ENCODE data around the gene KAZN.

Gene KAZN

DNA sequence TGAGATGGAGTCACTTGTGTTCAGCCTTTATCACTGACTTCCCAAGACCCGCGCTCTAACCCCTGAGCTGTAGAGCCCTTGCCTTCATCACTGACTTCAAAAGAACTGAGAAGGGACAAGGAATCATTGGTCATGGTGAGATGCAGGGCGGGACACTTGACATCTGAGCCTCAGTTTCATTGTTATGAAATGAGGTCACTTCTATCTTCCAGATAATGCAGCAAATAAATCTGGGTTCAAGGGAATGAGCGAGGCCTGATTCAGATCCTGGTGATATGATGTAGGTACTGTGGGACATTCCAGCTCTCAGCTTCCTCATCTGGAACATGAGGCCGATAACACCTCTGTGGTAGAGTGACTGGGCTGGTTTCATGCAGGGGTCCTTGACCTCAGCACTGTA, 13.8 kb downstream of the KAZN start:
- no peak for DNase-seq (ENCODE audit: low read depth in 1 of 2, low spot score in 1 of 2)

DNA sequence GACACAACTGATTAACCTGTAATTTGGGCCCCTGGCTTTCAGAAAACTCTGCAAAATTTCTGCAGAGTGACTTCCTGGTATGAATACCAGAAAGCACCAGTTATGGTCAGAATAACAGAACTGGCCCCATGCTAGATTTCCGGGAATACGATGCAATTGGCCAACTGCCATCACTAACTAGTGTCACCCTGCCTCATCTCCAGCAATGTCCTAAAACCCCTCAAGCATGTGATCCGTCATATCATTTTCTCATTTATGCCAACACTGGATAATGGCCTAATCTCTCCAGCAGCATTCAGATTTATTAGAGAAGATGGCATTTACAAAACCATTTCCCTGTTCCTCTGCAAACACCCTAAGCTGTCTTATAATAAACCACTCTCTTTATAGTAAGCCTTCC, 15.4 kb downstream of the KAZN start:
- no peak for DNase-seq (ENCODE audit: low read depth in 1 of 2, low spot score in 1 of 2)

DNA sequence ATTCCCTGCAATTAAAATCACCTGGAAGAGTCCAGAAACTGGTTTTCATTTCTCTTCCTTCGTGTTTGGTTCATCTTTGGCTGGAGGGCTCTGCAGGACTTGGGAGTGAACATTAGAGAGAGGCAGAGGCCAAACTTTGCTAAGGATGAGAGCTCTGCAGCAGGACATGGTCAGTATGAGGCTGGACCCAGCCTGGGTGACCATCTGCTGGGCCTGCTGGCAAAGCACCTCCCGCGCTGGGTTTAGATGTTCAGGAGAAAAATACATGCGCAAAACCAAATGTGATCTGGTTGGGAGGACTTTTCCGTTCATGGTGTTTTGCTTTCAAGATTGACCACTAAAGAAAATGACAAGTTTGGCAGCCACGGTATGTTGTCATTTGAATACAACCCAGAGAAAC, 15.9 kb downstream of the KAZN start:
- no peak for DNase-seq (ENCODE audit: low read depth in 1 of 2, low spot score in 1 of 2)

DNA sequence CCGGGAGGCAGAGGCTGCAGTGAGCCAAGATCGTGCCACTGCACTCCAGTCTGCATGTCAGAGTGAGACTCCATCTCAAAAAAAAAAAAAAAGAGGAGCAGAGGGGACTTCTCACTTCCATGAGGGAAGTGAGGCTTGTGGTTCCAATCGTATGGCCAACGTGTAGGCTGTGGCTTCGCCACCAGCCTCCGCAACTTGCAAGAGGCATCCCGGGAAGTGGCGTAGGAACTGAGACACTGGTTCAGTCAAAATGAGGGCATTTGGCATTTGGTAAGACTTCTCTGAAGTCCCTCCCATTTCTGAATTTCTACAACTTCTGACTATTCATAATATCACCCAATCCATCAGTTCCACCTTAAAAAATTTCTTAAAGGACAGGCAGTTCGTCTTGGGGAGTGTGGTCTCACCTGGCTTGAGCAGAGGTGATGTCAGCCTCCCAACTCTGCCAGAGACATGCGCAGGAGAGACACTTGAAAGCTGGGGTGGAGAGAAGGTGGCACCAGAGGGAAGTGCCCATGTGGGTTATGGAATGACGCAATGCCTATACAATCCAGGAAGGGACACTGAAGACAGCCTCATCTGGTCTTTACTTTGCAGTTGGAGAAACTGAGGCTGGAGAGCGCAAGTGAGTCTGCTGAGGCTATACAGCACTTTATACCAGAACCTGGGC, 17.2 kb downstream of the KAZN start:
- DNase-seq (ENCODE audit: low read depth in 1 of 2, low spot score in 1 of 2): no peak

DNA sequence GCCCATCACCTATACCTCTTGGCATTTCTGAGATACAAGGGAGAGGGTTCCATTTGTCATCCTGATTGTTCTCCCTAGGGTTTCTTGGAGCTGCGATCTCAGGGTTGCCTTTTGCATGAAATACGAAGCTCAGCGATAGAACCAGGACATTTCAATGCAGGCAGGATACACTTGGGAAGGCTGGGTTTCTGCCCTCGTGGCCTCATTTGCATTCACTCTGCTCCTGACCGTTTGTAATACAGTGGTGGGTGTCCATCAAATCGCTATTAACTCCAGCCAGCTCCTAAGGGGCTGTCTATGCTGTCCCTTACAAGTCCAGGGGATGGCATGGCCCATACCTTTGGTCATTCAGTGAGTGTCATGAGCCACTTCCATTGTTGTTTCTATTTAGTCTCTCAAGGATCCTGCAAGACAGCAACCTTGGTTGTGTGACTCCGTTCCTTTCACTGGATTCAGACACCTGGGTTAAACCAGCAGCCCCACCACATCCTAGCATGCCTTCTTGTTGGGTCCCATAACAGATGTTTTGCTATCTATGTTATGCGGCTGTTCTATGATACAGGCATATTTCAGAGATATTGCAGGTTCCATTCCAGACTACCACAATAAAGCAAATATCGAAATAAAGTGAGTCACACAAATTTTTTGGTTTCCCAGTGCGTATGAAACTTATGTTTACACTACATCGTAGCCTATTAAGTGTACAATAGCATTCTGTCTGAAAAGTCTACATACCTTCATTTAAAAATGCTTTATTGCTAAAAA, 18.3 kb downstream of the KAZN start:
- DNase-seq (ENCODE audit: low read depth in 1 of 2, low spot score in 1 of 2): no peak

DNA sequence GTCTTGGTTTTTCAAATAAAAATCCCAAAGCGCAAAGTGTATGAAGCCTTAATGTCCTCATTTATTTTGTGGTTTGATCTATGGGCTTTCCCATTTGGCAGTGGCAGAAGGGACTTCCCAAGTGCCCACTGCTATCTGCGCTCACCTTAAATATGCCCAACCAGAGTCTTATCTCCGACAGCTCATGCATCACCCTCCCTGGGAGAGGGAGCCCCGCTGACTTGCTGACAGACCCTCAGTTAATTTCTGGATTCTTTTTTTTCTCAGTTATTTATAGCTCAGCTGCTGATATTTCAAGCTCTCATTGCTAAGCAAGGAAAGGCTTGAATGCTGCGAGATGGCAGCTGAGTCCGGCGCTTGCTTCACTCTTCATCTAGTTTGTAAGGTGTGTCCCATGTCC, 19.3 kb downstream of the KAZN start:
- DNase-seq (ENCODE audit: low read depth in 1 of 2, low spot score in 1 of 2): no peak

DNA sequence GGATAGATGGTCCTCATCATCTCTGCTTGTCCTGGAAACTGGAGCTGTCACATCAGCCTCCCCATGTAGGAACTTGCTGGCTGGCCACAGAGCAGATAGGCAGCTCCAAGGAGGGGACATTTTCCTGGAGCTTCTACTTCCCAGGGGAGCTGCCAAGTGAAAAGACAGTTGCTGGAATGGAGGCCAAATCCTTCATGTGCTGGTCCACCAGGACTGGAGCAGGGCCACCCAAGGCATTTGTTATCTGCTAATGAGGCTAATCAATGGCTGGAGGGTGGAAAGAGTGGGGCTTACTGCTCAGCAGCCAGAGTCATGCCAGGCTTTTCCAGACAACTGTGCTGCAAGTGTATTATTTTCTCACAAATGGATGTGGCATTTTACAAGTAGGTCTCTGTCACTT, 22.5 kb downstream of the KAZN start:
- no peak for DNase-seq (ENCODE audit: low read depth in 1 of 2, low spot score in 1 of 2)

DNA sequence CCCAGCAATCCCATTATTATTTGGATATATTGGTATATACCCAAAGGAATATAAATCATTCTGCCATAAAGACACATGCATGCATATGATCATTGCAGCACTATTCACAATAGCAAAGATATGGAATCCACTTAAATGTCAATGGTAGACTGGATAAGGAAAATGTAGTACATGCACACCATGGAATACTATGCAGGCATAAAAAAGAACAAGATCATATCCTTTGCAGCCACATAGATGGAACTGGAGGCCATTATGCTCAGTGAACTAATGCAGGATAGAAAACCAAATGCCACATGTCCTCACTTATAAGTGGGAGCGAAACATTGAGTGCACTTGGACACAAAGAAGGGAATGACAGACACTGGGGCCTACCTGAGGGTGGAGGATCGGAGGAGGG, 24.6 kb downstream of the KAZN start:
- DNase-seq (ENCODE audit: low read depth in 1 of 2, low spot score in 1 of 2): no peak

DNA sequence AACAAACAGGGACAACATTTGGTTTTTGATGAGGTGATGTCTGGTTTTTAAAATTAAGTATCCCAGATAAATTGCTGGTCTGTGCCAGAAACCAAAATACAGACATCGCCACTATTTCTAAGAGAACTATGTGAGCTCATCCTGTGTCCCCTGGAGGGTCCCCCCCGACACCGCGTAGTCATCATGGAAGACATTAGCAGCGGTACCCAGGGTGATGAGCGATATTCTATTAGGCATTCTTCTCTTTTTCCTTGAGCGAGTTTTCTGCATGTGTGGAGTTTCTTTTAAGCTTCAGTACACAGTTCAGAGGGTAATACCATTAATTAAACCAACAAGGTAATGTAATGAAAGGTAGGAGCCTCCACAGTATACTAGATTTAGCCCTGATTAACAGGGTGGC, 26.5 kb downstream of the KAZN start:
- no peak for DNase-seq (ENCODE audit: low read depth in 1 of 2, low spot score in 1 of 2)

DNA sequence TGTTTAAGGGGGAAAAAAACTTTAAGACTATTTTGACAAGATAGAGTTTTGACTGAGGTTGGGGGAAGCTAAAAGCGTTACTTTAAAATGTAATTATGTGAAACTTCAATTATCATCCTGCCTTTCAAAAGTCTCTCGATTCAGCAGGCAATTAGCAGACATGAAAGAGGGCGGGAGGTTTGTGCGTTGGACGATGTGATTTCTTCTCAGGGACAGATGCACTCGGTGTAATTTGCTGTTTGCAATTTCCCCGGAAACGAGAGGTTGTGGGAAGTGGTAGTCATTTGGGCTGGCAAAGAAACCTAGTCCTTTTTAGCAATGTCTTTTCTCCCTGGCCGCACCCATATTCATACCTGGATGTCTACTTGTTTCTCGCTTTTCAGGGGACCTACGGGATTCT, 27.1 kb downstream of the KAZN start:
- DNase-seq (ENCODE audit: low read depth in 1 of 2, low spot score in 1 of 2): no peak

DNA sequence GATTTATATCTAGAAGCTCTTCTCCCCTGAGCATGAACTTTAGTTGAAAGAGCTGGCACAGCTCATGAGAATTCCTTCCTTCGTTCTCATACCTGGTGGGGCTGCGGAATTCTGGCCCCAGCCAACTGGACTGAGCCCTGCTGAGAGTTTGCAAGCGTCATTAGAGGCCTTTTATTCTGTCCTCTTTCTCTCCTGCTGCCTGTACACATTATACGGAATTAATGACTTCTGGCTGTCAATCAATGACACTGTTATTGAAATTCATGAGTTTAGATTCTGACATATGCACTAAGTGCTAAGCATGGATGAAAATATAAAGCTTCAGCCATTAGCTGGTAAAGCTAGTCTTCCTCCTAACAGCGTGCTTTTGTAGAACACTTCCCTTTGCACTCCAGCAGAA, 27.5 kb downstream of the KAZN start:
- no peak for DNase-seq (ENCODE audit: low read depth in 1 of 2, low spot score in 1 of 2)

DNA sequence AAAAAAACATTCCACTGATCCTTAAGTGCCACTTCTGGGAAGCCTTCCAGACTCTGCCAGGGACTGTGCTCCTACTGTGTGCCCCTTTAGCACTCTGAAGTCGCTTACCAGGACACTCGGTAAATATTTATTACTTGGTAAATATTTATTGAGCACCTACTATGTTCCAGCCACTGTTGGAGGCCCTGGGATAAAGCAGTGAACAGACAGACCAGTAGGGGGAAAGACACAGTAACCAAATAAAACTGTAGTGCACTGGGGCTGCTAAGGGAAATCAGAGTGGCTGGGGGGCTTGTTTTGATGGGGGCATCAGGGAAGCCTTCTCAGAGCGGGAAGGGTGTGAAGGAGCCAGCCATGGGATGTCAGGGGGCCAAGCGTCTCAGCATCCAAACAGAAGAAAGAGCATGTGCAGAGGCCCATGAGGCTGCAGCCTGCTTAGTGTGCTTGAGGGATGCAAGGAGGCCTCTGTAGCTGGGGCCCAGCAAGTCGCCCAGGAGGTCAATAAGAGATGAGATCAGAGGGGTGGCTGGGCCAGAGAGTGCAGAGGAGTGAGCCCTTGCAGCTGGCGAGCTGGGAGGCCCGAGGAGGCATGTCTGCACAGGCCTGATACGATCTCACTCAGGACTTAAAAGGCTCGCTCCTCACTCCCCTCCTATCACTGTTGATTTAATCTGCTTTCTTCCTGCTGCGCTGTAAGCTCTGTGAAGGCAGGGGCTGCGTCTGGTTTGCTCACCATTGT, 28.6 kb downstream of the KAZN start:
- no peak for DNase-seq (ENCODE audit: low read depth in 1 of 2, low spot score in 1 of 2)

DNA sequence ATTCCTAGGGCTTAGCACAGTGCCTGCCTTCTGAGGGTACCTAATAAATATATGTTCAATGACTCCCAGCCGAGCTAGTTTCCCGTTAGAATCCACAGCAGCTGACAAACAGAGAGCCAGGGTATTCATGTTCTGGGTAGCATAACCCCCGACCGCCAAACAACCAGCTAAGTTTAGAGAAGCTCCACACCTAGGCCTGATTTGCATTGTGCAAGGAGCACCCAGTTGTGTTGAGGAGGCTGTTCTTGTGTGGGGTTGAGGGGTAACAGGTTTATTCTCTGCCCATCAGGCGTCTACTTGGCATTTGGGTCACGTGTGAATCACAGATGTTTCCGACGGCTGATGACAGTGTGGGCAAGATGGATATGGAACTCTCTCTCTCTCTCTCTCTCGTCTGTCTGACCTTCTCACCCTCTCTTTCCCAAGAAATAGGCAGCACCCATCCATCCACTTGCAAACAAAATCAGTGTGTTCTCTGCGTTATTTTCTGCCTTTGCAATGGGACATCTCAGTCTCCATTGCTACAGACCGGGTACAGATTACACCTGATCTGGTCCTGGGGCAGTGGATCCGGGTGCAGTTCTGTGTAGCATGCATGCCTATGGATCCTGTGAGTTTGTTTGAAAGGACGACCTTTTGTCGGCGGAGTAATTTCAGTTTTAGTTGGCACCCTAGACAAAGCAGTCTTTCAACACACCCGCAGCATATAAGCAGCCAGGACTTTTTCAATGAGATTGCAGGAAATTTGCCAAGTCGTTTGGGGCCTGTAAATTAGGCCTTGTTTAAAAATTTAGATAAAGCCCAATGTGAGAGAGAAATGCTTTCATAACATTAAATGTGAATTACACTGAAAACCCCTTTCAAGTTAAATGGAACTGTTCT, 29.4 kb downstream of the KAZN start:
- no peak for DNase-seq (ENCODE audit: low read depth in 1 of 2, low spot score in 1 of 2)

DNA sequence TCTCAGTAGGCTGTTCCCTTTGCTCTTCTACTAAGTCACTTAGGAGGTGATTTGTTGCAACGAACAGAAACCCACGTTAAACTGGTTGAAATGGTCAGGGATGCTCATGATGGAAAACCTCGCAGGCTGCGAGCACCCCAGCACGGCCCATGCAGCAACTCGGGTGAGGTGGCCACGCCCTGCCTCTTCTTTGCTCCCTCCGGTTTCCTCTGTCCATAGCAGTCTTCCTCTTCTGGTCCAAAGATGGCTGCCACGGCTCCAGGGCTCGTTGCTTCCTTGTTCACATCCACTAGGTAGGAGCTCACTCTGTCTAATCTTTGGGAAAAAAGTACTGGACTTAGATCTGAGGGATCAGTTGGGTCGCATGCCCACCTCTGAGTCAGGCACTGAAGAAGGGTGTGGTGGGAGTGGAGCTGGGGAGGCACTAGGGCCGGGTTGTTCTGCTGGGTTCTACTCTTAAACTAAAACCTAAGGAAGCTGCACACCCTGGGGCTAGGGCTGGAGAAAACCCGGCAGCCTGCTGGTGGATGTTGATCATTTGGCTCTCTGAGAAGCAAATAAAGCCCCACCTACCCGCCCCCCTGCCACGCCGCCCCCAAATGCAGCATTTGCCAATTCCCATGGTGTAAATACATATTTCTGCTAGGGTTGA, 31.0 kb downstream of the KAZN start:
- no peak for DNase-seq (ENCODE audit: low read depth in 1 of 2, low spot score in 1 of 2)

DNA sequence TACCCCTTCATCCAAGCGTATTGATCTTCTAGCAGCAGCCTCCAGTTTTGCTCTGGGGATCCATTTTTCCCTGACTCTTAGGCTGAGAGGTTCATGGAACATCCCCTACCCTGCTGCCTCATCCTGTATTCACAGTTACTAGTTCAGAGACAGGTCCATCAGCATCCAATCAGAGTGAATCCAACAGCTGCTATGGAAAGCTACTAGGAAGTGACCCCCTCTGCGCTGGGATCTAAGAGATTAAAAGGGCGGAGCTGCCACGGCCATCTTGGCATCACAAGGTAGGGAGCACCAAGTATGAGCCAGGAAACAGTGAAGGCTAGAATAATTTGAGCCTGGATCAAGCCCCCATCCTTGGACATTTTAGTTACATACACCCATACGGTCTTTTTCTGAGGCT, 32.5 kb downstream of the KAZN start:
- no peak for DNase-seq (ENCODE audit: low read depth in 1 of 2, low spot score in 1 of 2)

DNA sequence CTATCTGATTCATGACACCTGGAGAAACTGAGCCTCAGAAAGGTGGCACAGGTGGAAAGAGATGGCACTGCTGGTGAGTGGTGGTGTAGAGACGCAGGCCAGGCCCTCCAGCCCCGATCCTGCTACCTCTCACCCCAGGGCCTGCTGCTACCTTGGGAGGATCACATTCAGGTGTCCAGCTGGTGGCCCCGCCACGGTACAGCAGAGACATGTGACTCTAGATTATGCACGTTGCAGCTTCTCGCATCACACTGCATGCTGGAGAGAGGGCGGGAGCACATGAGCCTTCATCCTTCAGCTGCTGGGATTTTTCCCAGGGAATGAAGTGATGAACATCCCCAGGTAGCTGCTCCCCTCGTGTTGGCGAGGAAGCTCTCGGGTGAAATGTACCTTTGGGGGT, 32.9 kb downstream of the KAZN start:
- DNase-seq (ENCODE audit: low read depth in 1 of 2, low spot score in 1 of 2): no peak

DNA sequence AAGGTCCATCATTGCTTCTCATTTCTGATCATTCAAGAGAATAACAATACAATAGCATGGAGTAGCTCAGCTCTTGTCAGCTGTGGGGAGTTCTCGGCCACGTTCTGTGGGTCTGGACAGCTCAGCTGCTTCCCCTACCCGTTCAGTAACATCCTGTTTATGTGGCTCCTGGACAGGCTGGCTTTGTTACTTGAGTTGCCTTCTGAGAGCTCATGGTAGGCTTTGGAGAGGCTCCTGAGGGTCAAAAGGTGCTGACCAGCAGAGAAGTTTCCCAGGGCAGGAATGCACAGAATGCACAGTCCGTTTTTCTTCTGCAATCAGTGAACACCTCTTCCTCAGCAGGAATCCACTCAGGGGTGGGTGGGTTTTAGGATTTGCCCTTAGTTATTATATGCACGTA, 36.0 kb downstream of the KAZN start:
- no peak for DNase-seq (ENCODE audit: low read depth in 1 of 2, low spot score in 1 of 2)

DNA sequence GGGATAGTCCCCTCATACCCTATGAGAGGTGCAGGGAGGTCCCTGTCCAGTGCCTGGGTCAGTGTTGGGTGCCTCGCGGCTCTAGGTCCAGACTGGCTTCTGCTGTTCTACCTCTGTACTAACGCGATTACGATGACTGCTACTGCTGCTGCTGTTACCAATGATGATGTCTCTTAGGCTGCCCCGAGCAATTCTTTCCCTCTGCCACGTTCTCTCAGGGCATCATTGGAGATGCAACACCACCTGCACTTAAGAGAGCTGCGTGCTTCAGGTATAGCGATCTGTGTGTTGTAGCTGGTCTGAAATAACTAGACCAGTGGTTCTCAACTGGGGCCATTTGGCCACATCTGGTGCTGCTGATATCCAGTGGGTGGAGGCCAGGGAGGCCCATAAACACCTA, 36.9 kb downstream of the KAZN start:
- DNase-seq (ENCODE audit: low read depth in 1 of 2, low spot score in 1 of 2): no peak

DNA sequence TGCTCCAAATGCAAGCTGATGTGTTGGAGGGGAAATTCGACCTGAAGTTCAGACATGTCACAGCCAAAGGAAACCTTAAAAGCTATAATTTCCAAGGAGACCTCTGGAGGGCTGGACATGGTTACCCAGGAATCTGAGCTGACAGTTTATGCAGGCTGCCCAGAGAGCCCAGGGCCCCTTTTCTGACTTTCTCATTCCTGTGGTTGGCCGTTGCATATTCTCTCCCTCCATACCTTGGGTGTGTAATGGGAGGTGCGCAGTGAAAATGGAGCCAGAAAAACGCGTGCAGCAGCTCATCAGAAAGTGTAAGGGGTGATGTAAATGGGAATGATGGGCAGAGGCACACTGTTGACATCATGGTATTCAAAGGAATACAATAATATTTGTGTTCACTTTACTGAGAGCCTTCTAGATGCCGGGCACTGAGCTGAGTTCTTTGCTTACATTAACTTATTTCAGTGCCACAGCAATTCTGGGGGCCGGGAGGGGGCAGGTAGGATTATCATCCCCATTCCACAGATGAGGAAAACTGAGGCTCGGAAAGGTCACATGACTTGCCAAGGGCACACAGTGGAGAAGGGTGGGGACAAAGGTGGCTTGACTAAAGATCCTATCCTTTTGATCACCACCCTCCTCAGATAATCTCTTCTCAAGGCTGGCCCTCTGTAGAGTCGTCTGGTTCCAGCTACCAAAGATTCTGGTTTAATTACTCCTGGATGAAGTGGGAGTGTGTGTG, 38.6 kb downstream of the KAZN start:
- DNase-seq (ENCODE audit: low read depth in 1 of 2, low spot score in 1 of 2): no peak
